GM12874 (cell line): ENCODE results near the gene CTCF.

Experiments used
- TF ChIP-seq, protein P1 (sequence below): IDR thresholded peaks from 2 replicates; pipeline ENCODE4 v1.5.1; 2011; ENCODE audit warnings: low read depth, mild to moderate bottlenecking, control low read depth, low read length, moderate library complexity; ENCODE audit not compliant: insufficient read depth

CTCF gene

GRCh38 chr16:67651847-67652246, 89.5 kb downstream of the CTCF start:
- TF ChIP-seq, protein P1, sequence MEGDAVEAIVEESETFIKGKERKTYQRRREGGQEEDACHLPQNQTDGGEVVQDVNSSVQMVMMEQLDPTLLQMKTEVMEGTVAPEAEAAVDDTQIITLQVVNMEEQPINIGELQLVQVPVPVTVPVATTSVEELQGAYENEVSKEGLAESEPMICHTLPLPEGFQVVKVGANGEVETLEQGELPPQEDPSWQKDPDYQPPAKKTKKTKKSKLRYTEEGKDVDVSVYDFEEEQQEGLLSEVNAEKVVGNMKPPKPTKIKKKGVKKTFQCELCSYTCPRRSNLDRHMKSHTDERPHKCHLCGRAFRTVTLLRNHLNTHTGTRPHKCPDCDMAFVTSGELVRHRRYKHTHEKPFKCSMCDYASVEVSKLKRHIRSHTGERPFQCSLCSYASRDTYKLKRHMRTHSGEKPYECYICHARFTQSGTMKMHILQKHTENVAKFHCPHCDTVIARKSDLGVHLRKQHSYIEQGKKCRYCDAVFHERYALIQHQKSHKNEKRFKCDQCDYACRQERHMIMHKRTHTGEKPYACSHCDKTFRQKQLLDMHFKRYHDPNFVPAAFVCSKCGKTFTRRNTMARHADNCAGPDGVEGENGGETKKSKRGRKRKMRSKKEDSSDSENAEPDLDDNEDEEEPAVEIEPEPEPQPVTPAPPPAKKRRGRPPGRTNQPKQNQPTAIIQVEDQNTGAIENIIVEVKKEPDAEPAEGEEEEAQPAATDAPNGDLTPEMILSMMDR, result no peak

- TF ChIP-seq, protein P1, result no peak
These were observed 90.3 kb downstream of the CTCF start for GRCh38 chr16:67652578-67653127.

DNA sequence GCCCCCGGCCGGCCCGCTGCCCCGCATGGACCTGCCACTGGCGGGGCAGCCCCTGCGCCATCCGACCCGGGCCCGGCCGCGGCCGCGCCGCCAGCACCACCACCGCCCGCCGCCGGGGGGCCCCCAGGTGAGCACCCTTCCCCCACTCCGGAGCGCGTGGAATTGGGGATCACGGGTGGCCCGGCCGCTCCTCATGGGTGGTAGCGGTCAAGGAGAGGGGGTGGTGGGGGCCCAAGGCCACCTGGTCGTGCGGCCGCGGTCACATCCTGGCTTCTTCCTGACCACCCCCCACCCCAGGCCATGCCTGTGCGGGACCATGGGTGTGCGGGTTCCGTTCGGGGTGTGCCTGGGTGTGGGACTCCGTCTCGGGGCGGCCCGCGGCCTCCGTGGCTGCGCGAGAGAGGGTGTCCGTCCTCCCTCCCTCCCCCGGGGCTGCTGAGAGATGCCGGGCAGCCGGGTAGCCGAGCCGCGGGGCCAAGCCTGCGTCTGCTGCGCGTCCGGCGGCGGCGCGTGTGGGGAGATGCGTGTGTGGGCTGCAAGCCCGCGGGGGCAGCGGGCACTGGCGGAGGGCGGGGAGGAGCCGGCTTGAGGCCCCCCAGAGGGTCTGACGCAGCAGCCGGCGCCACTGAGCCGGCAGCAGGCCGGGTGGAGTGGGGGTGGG, 90.9 kb downstream of the CTCF start:
- TF ChIP-seq, protein P1, result no peak

DNA sequence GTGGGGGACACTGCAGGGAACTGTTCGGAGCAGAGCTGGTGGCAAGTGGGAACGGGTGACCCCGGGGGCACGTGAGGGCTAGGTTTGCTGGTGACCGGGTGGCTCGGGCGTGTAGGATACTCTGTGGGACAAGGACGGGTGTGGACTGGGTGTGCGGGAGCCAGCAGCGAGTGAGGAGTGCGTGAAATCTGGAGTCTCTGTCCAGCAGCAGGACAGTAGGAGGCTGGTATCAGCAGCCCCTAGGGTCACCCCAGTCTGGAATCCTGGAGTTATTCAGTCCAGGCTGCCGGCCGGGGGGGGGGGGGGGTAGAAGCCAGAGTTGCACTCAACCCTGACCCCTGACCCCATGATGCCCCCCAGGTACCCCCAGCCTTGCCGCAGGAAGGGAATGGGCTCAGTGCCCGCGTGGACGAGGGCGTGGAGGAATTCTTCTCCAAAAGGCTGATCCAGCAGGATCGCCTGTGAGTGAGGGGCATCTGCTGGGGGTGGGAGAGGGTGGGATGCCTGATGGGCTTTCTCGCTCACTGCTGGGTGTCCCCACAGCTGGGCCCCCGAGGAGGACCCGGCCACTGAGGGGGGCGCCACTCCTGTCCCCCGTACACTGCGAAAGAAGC, 91.6 kb downstream of the CTCF start:
- TF ChIP-seq, protein P1, result no peak

DNA sequence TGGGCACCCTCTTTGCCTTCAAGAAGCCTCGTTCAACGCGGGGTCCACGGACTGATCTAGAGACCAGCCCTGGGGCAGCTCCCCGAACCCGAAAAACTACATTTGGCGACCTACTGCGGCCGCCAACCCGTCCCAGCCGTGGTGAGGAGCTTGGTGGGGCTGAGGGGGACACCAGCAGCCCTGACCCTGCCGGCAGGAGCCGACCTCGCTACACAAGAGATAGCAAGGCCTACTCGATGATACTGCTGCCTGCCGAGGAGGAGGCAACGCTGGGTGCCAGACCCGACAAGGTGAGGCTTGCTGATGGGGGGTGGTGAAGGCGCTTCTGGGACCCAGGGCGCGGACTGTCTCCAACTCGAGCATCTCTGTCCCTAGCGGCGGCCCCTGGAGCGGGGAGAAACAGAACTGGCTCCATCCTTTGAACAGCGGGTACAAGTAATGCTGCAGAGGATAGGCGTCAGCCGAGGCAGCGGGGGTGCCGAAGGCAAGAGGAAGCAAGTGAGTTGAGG, 92.1 kb downstream of the CTCF start:
- TF ChIP-seq, protein P1, result no peak

DNA sequence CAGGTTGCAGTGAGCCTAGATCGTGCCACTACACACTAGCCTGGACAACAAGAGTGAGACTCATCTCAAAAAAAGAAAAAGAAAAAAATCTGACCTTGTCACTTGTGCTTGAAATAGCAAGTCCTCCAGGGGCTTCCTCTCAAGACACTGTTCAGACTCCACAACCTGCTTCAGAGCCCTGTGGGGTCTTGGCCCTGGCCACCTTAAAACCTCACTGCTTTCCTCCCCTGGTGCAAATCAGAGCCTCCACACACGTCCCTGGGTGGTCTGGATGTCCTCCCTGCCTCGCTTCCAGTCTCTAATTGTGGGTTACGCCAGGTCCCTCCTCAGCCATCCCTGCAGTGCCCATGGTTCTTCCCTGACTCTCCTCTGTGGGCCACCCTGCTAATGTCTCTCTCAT, 93.0 kb downstream of the CTCF start:
- TF ChIP-seq, protein P1, result no peak

DNA sequence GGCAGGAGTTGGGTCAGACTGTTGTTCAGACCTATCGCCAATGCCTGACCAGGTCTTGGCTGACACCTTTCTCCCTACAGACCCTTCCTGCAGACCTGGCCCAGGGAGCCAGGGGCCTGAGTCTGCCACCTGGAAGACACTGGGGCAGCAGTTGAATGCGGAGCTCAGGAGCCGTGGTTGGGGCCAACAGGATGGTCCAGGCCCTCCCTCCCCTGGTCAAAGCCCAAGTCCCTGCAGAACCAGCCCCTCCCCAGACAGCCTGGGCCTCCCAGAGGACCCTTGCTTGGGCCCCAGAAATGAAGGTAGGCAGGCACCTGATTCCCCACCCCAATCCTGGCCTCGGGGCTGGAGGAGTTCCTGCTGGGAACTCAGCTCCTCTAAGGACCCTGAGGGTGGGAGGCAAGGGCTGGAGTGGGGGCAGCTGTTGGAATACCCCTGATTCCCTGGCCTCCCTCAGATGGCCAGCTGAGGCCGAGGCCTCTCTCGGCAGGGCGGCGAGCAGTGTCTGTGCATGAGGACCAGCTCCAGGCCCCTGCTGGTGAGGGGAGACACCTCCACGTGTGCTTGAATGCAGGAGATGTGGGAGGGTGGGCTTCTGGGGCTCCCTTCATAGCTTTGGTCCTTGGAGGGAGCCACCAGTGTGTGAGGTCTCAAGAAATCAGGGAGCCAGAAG, 94.2 kb downstream of the CTCF start:
- TF ChIP-seq, protein P1, result no peak
